Astrocyte of the cerebellum (primary cell): ENCODE measurements around the gene CALM1.

Experiments used
- DNase-seq: peaks from one replicate; pipeline ENCODE4 v3.0.0-alpha.2; 2011; ENCODE audit warnings: low read depth
- H3K4me3 ChIP-seq: 2 replicates; pipeline ENCODE4 v1.5.1; 2011; ENCODE audit warnings: mild to moderate bottlenecking, low read depth, low read length, moderate library complexity
- in situ Hi-C: cut with HindIII; loops from 2 replicates; pipeline ENCODE4 v1.10.0; 2017; ENCODE audit warnings: low sequenced_read_pairs
- TF ChIP-seq, protein P1 (sequence below): IDR thresholded peaks from 2 replicates; pipeline ENCODE4 v1.5.1; 2012; ENCODE audit warnings: low read length, low read depth, moderate library complexity, mild to moderate bottlenecking; ENCODE audit errors: missing control alignments

CALM1 gene

DNA sequence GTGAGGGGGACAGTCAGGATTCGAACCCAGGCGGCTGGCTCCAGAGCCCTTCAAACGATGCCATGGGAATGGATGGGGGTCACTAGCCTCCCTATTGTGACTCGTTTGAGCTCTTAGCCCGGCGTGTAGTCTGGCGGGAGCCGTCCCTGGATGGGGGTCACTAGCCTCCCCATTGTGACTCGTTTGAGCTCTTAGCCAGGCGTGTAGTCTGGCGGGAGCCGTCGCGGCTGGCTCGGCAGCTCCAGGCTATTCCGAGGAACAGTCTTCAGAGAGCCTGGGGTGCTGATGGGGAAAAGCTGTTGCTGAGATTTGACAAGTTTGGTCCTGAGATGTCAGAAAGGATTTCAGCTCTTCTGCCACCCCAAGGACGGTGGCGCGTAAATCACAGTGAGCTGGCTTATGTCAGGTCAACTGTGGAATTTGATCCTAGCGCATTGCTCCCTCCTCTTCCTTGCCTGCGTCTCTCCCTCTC lies 58.3 kb downstream of the CALM1 start:
- TF ChIP-seq, protein P1, sequence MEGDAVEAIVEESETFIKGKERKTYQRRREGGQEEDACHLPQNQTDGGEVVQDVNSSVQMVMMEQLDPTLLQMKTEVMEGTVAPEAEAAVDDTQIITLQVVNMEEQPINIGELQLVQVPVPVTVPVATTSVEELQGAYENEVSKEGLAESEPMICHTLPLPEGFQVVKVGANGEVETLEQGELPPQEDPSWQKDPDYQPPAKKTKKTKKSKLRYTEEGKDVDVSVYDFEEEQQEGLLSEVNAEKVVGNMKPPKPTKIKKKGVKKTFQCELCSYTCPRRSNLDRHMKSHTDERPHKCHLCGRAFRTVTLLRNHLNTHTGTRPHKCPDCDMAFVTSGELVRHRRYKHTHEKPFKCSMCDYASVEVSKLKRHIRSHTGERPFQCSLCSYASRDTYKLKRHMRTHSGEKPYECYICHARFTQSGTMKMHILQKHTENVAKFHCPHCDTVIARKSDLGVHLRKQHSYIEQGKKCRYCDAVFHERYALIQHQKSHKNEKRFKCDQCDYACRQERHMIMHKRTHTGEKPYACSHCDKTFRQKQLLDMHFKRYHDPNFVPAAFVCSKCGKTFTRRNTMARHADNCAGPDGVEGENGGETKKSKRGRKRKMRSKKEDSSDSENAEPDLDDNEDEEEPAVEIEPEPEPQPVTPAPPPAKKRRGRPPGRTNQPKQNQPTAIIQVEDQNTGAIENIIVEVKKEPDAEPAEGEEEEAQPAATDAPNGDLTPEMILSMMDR, result no peak
- in situ Hi-C loops, result loop anchor here (10.0 kb wide), 1 partner anchor 140 kb away; no protein-coding TSS in a partner anchor
- DNase-seq, result no peak
- H3K4me3 ChIP-seq, result no peak overlapping the region

DNA sequence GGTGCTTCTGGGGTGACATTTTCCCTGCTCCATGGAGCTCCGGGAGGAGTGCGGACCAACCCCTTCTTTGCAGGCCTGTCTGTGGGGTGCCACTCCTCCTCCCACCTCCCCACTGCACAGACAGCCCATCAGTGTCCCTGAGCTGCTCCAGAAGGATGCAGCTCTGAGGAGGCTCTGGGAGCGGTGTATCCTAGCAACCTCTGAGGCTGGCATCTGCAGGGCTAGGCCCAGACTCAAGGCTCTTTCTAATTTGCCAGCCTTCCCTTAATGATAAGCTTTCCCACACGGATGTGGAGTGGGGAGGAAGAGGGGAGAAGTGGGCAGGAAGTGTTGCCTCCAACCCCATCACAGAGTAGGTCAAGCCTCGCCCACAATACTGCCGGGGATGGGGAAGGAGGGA lies 59.7 kb downstream of the CALM1 start:
- DNase-seq, result no peak
- no peak overlapping the region for H3K4me3 ChIP-seq
- TF ChIP-seq, protein P1, result no peak
- in situ Hi-C loops, result loop anchor here (10.0 kb wide), 1 partner anchor 138 kb away; no protein-coding TSS in a partner anchor

DNA sequence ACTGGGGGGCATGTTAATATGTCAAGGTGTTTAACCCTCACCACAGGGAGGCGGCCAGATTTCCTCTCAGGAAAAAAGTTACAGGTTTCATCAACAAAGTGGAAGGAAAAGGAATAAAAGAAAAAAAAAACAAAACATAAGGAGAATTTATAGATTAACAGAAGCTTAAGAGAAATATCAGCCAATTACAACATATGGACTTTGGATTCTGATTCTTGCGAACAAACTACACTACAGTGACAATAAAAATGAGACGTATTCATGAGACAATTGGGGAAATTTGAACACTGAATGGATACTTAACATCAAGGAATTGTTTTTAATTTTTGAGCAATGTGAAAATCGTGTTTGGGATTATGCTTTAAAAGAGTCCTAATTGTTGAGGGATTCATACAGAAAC lies 60.4 kb downstream of the CALM1 start:
- in situ Hi-C loops, result loop anchor here (10.0 kb wide), 1 partner anchor 138 kb away; no protein-coding TSS in a partner anchor
- TF ChIP-seq, protein P1, result no peak
- H3K4me3 ChIP-seq, result no peak overlapping the region
- no peak for DNase-seq
